Left lung (tissue), 10 donors: ENCODE measurements around the gene KRT83. TPM values are rescaled to one million over a fixed set of nuclear protein-coding genes. Genes with fewer than 3 reads are reported as not detected.

ENCODE experiments used
- ATAC-seq: fragments of 200-7000 bp; cut with Tn5 transposase; one replicate; pipeline ENCODE4 v1.9.1; 2020; ENCODE audit warnings: moderate library complexity
- DNase-seq, 4 donors: peaks; one replicate each; pipeline ENCODE4 v3.0.0-alpha.2; 2013 to 2020
- H3K27ac ChIP-seq, 2 donors: fragments of 200-600 bp; sonication (generic) in 1 of 2; one replicate each; pipeline versions ENCODE4 v1.5.0 to v1.8.0; 2020 to 2021
- H3K27me3 ChIP-seq, 2 donors: fragments of 200-600 bp; sonication (generic) in 1 of 2; one replicate each; pipeline versions ENCODE4 v1.5.0 to v1.8.0; 2020 to 2021
- H3K36me3 ChIP-seq, 2 donors: fragments of 200-600 bp; sonication (generic) in 1 of 2; one replicate each; pipeline versions ENCODE4 v1.5.0 to v1.8.0; 2020 to 2021
- H3K4me1 ChIP-seq, 2 donors: fragments of 200-600 bp; one replicate each; pipeline ENCODE4 v1.8.0; 2021
- H3K4me3 ChIP-seq, 2 donors: fragments of 200-600 bp; sonication (generic) in 1 of 2; one replicate each; pipeline versions ENCODE4 v1.5.0 to v1.8.0; 2020 to 2021; ENCODE audit warnings: mild to moderate bottlenecking in 1 of 2
- H3K9me3 ChIP-seq, 2 donors: fragments of 200-600 bp; sonication (generic) in 1 of 2; one replicate each; pipeline versions ENCODE4 v1.5.0 to v1.8.0; 2020 to 2021
- intact Hi-C, 2 donors: fragments of 100-400 bp; cut with DNase I; formaldehyde crosslinking; loops; one replicate each; pipeline versions ENCODE4 v1.11.2 to v1.14.2; 2022
- polyA plus RNA-seq, 6 donors: library from polyadenylated mRNA; unstranded; fragments of 120-200 nt; gene quantifications; one replicate each; pipeline ENCODE4 v1.2.1, GENCODE V29; 2013; ENCODE audit not compliant: insufficient read length in 6 of 6
- total RNA-seq, 2 donors: library from RNA; stranded (reverse); fragmentation: NEBNext Ultra II Directional; extraction: Animal tissue kit (Norgen Biotek cat#: 25700); gene quantifications; one replicate each; pipeline ENCODE4 v1.2.1, GENCODE V29; 2021
- TF ChIP-seq, protein P1 (sequence below), 2 donors: fragments of 200-600 bp; sonication (generic) in 1 of 2; IDR thresholded peaks; one replicate each; pipeline versions ENCODE4 v1.5.0 to v1.8.0; 2021; ENCODE audit warnings: antibody characterized with exemption in 2 of 2
- donor health status: DM: no; HTN: yes; CAD: no.
- donor health status: DM: no; HTN: no; CAD: no.

KRT83 gene
- total and polyA plus RNA-seq, 8 donors, result not detected

DNA sequence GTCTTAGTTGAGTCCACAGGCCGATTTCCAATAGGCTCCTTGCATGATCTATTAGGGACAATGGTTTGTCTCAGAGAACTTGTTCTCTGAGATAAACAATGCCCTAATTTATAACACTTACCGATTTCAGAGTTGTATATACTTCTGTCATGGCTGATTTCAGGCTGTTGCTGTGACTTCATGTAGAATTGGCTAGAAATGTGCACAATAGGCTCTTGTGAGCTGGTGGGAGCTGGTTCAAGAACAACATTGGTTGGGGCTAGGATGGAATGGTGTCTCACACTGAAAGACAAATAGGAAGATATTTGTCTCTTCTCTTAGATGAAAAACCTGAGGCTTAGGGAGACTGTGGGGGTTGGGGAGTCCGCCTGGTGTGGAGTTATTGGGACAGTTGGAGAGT is 53.5 kb downstream of the KRT83 start:
- DNase-seq, result no peak
- H3K27ac ChIP-seq, result no peak overlapping the region
- no peak for ATAC-seq
- H3K36me3 ChIP-seq, result no peaks in the 10 kb centered on the region
- no peaks in the 10 kb centered on the region for H3K9me3 ChIP-seq
- no peaks in the 10 kb centered on the region for H3K4me1 ChIP-seq
- no peak overlapping the region for H3K4me3 ChIP-seq
- peaks cover 0 to 23% of the 10 kb centered on the region in 2 donors for H3K27me3 ChIP-seq
- intact Hi-C loops, result no loop called here
- TF ChIP-seq, protein P1, sequence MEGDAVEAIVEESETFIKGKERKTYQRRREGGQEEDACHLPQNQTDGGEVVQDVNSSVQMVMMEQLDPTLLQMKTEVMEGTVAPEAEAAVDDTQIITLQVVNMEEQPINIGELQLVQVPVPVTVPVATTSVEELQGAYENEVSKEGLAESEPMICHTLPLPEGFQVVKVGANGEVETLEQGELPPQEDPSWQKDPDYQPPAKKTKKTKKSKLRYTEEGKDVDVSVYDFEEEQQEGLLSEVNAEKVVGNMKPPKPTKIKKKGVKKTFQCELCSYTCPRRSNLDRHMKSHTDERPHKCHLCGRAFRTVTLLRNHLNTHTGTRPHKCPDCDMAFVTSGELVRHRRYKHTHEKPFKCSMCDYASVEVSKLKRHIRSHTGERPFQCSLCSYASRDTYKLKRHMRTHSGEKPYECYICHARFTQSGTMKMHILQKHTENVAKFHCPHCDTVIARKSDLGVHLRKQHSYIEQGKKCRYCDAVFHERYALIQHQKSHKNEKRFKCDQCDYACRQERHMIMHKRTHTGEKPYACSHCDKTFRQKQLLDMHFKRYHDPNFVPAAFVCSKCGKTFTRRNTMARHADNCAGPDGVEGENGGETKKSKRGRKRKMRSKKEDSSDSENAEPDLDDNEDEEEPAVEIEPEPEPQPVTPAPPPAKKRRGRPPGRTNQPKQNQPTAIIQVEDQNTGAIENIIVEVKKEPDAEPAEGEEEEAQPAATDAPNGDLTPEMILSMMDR (IDR thresholded peaks at IDR 0.05), result no peak

DNA sequence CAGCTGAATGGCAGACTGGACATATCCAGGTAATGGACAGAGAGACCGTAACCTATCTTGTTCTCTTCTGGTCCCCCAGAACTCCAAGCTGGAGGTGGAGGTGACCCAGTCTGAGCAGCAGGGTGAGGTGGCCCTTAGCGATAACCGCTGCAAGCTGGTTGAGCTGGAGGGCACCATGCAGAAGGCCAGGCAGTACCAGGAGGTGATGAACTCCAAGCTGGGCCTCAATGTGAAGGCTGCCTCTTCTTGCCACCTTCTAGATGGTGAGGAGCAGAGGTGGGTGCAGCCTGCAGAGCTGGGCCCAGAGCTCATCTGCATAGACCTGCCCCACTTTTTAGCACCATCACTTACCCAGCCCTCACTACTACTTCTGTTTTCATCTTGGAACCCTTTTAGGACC is 53.9 kb downstream of the KRT83 start:
- H3K36me3 ChIP-seq, result no peaks in the 10 kb centered on the region
- ATAC-seq (no peak), DNase-seq (no peak)
- intact Hi-C loops, result no loop called here
- peaks cover 0 to 25% of the 10 kb centered on the region in 2 donors for H3K27me3 ChIP-seq
- no peak overlapping the region for H3K4me3 ChIP-seq
- H3K4me1 ChIP-seq, result no peaks in the 10 kb centered on the region
- H3K27ac ChIP-seq, result no peak overlapping the region
- no peaks in the 10 kb centered on the region for H3K9me3 ChIP-seq
- TF ChIP-seq, protein P1 (IDR thresholded peaks at IDR 0.05), result no peak

DNA sequence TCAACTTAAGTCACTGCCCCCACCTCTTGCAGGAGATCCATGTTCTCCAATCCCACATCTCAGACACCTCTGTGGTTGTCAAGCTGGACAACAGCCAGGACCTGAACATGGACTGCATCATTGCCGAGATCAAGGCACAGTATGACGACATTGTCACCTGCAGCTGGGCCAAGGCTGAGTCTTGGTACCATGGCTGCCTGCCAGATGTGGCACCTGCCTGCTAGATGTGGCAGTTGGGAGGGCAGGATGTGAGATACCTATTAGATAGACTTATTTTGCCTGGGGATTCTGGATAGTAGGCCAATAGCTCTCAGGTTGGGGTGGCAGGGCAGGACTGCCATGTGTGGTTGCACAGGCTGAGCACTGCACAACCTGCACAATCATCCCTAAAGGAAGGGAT is 54.7 kb downstream of the KRT83 start:
- no peaks in the 10 kb centered on the region for H3K4me1 ChIP-seq
- H3K27ac ChIP-seq, result no peak overlapping the region
- intact Hi-C loops, result no loop called here
- H3K4me3 ChIP-seq, result no peak overlapping the region
- no peaks in the 10 kb centered on the region for H3K36me3 ChIP-seq
- TF ChIP-seq, protein P1 (IDR thresholded peaks at IDR 0.05), result no peak
- no peaks in the 10 kb centered on the region for H3K9me3 ChIP-seq
- no peak for ATAC-seq
- peaks cover 0 to 33% of the 10 kb centered on the region in 2 donors for H3K27me3 ChIP-seq
- DNase-seq, result no peak

DNA sequence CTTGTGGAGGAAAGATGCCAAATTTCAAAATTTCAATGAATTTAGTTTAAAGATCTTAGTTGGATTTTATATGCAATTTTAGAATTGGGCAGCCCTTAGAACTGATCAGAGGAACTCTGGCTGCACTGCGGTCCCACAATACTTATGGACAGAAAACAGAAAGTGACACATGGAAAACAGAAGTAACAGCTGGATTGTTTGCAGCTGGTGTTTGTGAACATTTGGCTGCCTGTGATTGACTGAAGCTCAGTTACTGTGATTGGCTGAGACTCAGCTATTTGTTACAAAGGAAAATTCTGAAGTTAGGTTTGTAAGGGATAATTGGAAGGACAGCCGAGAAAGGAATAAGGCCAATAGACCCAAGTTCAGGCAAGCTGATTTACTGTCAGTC is 56.8 kb downstream of the KRT83 start:
- Histone ChIP-seq H3K27me3 (peaks cover 6 to 41% of the 10 kb centered on the region in 2 donors), H3K27ac (no peak overlapping the region), H3K4me1 (no peaks in the 10 kb centered on the region), H3K9me3 (no peaks in the 10 kb centered on the region), H3K36me3 (no peaks in the 10 kb centered on the region), H3K4me3 (no peak overlapping the region)
- intact Hi-C loops, result no loop called here
- peak in 2 of 4 donors; percentile 41 to 43 for DNase-seq
- TF ChIP-seq, protein P1 (IDR thresholded peaks at IDR 0.05), result no peak
- ATAC-seq, result no peak

Other genes starting within 250 kb of the KRT83 start
- gene SMIM41, start 241.7 kb downstream of the KRT83 start, total RNA-seq, result 1 to 10 TPM in 1 of 2 donors, under 1 TPM in 1; 0.47 to 4.5 TPM
- 1 to 10 TPM; 1.2 to 6.9 (median 3.9) TPM for gene SMIM41, start 241.7 kb downstream of the KRT83 start, polyA plus RNA-seq
- 10 to 100 TPM; 27.6 to 30.1 TPM for gene KRT80, start 129.4 kb downstream of the KRT83 start, total RNA-seq
- 1 to 10 TPM in 2 of 6 donors, under 1 TPM in 4; 0.59 to 1.9 (median 0.77) TPM for gene KRT80, start 129.4 kb downstream of the KRT83 start, polyA plus RNA-seq
- gene KRT7, start 88.2 kb downstream of the KRT83 start, total RNA-seq, result 1,000 to 10,000 TPM; 1,945 to 1,968 TPM
- 10 to 100 TPM; 15.2 to 48.4 (median 22.9) TPM for gene KRT7, start 88.2 kb downstream of the KRT83 start, polyA plus RNA-seq
- 1 to 10 TPM in 1 of 2 donors, under 1 TPM in 1; 0.97 to 1.7 TPM for gene KRT86, start 46.8 kb downstream of the KRT83 start, total RNA-seq
- under 1 TPM in 5 of 6 donors, not detected in 1; 0.07 to 0.62 (median 0.14) TPM for gene KRT86, start 46.8 kb downstream of the KRT83 start, polyA plus RNA-seq
- gene KRT81, start 29.9 kb downstream of the KRT83 start, total RNA-seq, result not detected
- under 1 TPM in 2 of 6 donors, not detected in 4; 0.12 to 0.26 TPM for gene KRT81, start 29.9 kb downstream of the KRT83 start, polyA plus RNA-seq
- gene KRT85, start 46.1 kb upstream of the KRT83 start, total RNA-seq, result not detected
- gene KRT85, start 46.1 kb upstream of the KRT83 start, polyA plus RNA-seq, result under 1 TPM in 2 of 6 donors, not detected in 4; 0.14 to 0.26 TPM
- gene KRT84, start 64.3 kb upstream of the KRT83 start, total RNA-seq, result not detected
- gene KRT84, start 64.3 kb upstream of the KRT83 start, polyA plus RNA-seq, result not detected
- gene KRT82, start 84.9 kb upstream of the KRT83 start, total RNA-seq, result not detected
- gene KRT82, start 84.9 kb upstream of the KRT83 start, polyA plus RNA-seq, result not detected
- not detected for gene KRT75, start 113.0 kb upstream of the KRT83 start, total RNA-seq
- gene KRT75, start 113.0 kb upstream of the KRT83 start, polyA plus RNA-seq, result not detected
- gene KRT6B, start 130.7 kb upstream of the KRT83 start, total RNA-seq, result not detected
- gene KRT6B, start 130.7 kb upstream of the KRT83 start, polyA plus RNA-seq, result not detected
- not detected for gene KRT6C, start 152.4 kb upstream of the KRT83 start, total RNA-seq
- gene KRT6C, start 152.4 kb upstream of the KRT83 start, polyA plus RNA-seq, result not detected
- gene KRT6A, start 171.9 kb upstream of the KRT83 start, total RNA-seq, result 10 to 100 TPM; 24.4 to 32.0 TPM
- not detected for gene KRT6A, start 171.9 kb upstream of the KRT83 start, polyA plus RNA-seq
- gene KRT5, start 199.0 kb upstream of the KRT83 start, total RNA-seq, result 1 to 10 TPM in 1 of 2 donors, under 1 TPM in 1; 0.79 to 9.8 TPM
- gene KRT5, start 199.0 kb upstream of the KRT83 start, polyA plus RNA-seq, result under 1 TPM in 5 of 6 donors, not detected in 1; 0.30 to 0.85 (median 0.35) TPM
- not detected for gene KRT71, start 231.7 kb upstream of the KRT83 start, total RNA-seq
- under 1 TPM in 4 of 6 donors, not detected in 2; 0.10 to 0.18 (median 0.15) TPM for gene KRT71, start 231.7 kb upstream of the KRT83 start, polyA plus RNA-seq